Large intestine (tissue), 3 donors: ENCODE data around the gene BRMS1L. TPM values are rescaled to one million over a fixed set of nuclear protein-coding genes. Genes with fewer than 3 reads are reported as not detected.
"Not testable (repeated sequence)": the region's sequence is repeated elsewhere in the genome, so short reads cannot be mapped to it uniquely, and the experiment has no call there.

Experiments used
- DNase-seq, 2 donors: peaks; one replicate each; pipeline versions ENCODE4 v3.0.0 to v3.0.0-alpha.2; 2013
- H3K27ac ChIP-seq: one replicate; pipeline ENCODE4 v1.5.1; 2013; ENCODE audit warnings: low read length
- H3K27me3 ChIP-seq: 2 replicates; pipeline ENCODE4 v1.6.1; 2013; ENCODE audit warnings: low read length; ENCODE audit not compliant: control insufficient read depth, insufficient read depth
- H3K36me3 ChIP-seq: 2 replicates; pipeline ENCODE4 v1.6.1; 2013; ENCODE audit warnings: low read length; ENCODE audit not compliant: control insufficient read depth, insufficient read depth
- H3K4me1 ChIP-seq: one replicate; pipeline ENCODE4 v1.6.1; 2013; ENCODE audit warnings: low read length; ENCODE audit not compliant: control insufficient read depth, insufficient read depth
- H3K4me3 ChIP-seq: one replicate; pipeline ENCODE4 v1.5.1; 2013; ENCODE audit warnings: low read length
- H3K9me3 ChIP-seq: one replicate; pipeline ENCODE4 v1.6.1; 2013; ENCODE audit warnings: mild to moderate bottlenecking, low read depth, low read length, moderate library complexity; ENCODE audit not compliant: control insufficient read depth
- WGBS: methylation state at CpG from one replicate; pipeline ENCODE4 v1.1.5; 2013; ENCODE audit warnings: low lambda C conversion rate; ENCODE audit not compliant: insufficient coverage; 5-methylcytosine and 5-hydroxymethylcytosine counted together
- polyA plus RNA-seq: library from polyadenylated mRNA; unstranded; fragments of 120-200 nt; gene quantifications from one replicate; pipeline ENCODE4 v1.2.1, GENCODE V29; 2013

Gene BRMS1L
- polyA plus RNA-seq, 1 donor = 11.9 TPM

- peak; percentile 12 to 29 for DNase-seq
- Histone ChIP-seq H3K36me3 (no peaks in the 10 kb centered on the region), H3K4me3 (no peak overlapping the region), H3K9me3 (peaks cover 6% of the 10 kb centered on the region), H3K4me1 (no peaks in the 10 kb centered on the region), H3K27me3 (no peaks in the 10 kb centered on the region), H3K27ac (no peak overlapping the region)
- WGBS = 18% methylated on average over 2 of the region's 7 CpGs
Measured at GRCh38 chr14:35821564-35822411, 4.3 kb upstream of the BRMS1L start.

DNA sequence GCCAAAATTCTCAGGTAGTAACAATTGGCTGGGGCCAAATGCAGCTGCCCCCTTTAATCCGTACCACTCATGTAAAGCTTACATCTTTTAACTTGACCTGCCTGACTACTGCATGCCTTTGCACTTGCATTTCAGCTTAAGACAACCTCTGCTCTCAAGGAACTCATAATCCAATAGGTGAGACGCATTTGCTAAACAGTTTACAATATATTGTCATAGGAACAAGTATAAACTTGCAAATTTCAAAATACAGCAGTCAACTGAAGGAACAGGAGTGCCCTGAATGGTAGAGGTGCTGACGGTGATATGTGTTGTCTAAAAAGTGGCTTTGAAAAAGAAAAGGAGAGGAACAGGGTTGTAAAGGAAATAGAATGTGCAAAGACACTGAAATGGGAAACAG lies 3.6 kb upstream of the BRMS1L start:
- 80% methylated on average over 1 of the region's 3 CpGs for WGBS
- Histone ChIP-seq H3K4me1 (no peaks in the 10 kb centered on the region), H3K4me3 (no peak overlapping the region), H3K9me3 (peaks cover 6% of the 10 kb centered on the region), H3K36me3 (no peaks in the 10 kb centered on the region), H3K27me3 (no peaks in the 10 kb centered on the region), H3K27ac (no peak overlapping the region)
- no peak for DNase-seq

GRCh38 chr14:35824446-35825165 lies 1.5 kb upstream of the BRMS1L start:
- not testable (repeated sequence) for H3K4me1 ChIP-seq, H3K9me3 ChIP-seq, H3K27ac ChIP-seq, H3K27me3 ChIP-seq, H3K4me3 ChIP-seq, H3K36me3 ChIP-seq, DNase-seq
- whole genome bisulfite sequencing = no CpG with 5 or more reads among the region's 55 CpGs

DNA sequence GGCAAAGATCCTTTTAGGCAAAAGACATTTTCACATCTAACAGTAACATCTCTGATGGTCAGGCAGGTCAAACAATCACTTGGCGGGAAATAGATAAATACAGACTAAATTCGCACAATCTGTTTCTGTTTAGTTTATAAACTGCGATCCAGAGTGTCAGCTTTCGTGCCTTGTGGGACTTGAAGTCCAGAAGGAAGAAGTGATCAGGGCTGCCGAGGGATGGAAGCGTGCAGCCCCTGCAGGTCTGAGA lies 245 bp upstream of the BRMS1L start:
- H3K27ac ChIP-seq = peak overlapping the region; percentile 34
- no peak for DNase-seq
- H3K36me3 ChIP-seq = peaks cover under 1% of the 10 kb centered on the region
- WGBS = no CpG with 5 or more reads among the region's 6 CpGs
- H3K4me3 ChIP-seq = peak overlapping the region; percentile 100
- H3K4me1 ChIP-seq = peaks cover 2% of the 10 kb centered on the region
- H3K27me3 ChIP-seq = no peaks in the 10 kb centered on the region
- peaks cover 6% of the 10 kb centered on the region for H3K9me3 ChIP-seq

DNA sequence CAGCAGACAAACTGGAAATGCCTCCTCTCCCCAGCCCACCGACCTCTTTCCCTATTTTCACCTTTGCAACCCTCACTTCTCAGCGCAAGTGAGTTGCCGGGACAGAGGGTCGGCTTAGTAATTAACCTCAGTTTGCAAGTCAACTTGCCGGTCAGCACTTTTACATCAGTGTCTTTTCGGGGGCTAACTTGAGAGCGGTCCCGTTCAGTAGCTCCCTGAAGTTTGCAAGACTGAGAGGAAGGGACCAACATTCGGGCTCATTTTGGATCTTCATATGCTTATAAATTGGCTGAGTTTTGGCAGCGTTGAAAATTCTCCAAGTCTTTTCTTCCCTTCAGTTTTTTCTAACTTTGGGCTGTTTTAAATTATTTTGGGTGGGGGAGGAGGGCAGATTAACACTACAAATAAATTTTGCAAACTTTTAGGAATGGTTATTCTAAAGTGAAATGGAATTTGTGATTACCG lies 846 bp downstream of the BRMS1L start:
- WGBS = 5% methylated on average over 4 of the region's 11 CpGs
- Histone ChIP-seq H3K27ac (peak overlapping the region; percentile 100), H3K9me3 (peaks cover 6% of the 10 kb centered on the region), H3K27me3 (no peaks in the 10 kb centered on the region), H3K36me3 (peaks cover 6% of the 10 kb centered on the region), H3K4me3 (peak overlapping the region; percentile 100), H3K4me1 (peaks cover 2% of the 10 kb centered on the region)
- no peak for DNase-seq

DNA sequence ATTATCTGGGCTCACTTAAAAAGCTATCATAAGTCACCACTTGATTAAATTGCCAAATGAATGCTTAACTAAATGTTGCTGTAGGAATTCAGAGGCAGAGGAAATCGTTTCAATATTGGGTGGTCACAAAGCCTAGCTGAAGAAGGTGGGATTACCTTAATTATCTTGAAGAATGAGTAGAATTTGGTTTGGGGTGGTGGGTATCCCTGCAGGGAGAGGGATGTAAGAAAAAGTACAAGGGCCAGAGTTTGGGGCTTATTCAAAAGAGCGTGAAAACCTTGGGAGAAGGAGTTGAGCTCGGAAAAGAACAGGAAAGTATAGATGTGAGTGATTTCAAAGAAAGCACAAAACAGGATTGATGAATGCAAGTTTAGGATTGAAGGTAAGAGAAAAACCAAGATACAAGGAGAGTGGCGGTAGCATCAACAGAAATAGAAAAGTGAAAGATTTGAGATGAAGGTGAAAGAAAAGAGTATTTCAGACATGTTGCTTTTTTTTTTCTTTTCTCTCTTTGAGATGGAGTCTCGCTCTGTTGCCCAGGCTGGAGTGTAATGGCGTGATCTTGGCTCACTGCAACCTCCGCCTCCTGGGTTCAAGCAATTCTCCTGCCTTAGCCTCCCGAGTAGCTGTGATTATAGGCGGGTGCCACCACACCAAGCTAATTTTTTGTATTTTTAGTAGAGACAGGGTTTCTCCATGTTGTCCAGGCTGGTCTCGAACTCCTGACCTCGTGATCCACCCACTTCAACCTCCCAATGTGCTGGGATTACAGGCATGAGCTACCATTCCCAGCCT lies 1.7 kb downstream of the BRMS1L start:
- no peak overlapping the region for H3K27ac ChIP-seq
- peaks cover 6% of the 10 kb centered on the region for H3K36me3 ChIP-seq
- no peak overlapping the region for H3K4me3 ChIP-seq
- no peak for DNase-seq
- H3K4me1 ChIP-seq = peaks cover 2% of the 10 kb centered on the region
- peaks cover 6% of the 10 kb centered on the region for H3K9me3 ChIP-seq
- H3K27me3 ChIP-seq = no peaks in the 10 kb centered on the region
- WGBS = 94% methylated on average over 6 of the region's 11 CpGs

GRCh38 chr14:35829449-35829848 lies 3.3 kb downstream of the BRMS1L start:
- Histone ChIP-seq H3K36me3 (peaks cover 9% of the 10 kb centered on the region), H3K4me3 (no peak overlapping the region), H3K27me3 (no peaks in the 10 kb centered on the region), H3K27ac (no peak overlapping the region), H3K9me3 (peaks cover 6% of the 10 kb centered on the region), H3K4me1 (peaks cover 2% of the 10 kb centered on the region)
- WGBS = no CpG with 5 or more reads among the region's 1 CpG
- DNase-seq = no peak

DNA sequence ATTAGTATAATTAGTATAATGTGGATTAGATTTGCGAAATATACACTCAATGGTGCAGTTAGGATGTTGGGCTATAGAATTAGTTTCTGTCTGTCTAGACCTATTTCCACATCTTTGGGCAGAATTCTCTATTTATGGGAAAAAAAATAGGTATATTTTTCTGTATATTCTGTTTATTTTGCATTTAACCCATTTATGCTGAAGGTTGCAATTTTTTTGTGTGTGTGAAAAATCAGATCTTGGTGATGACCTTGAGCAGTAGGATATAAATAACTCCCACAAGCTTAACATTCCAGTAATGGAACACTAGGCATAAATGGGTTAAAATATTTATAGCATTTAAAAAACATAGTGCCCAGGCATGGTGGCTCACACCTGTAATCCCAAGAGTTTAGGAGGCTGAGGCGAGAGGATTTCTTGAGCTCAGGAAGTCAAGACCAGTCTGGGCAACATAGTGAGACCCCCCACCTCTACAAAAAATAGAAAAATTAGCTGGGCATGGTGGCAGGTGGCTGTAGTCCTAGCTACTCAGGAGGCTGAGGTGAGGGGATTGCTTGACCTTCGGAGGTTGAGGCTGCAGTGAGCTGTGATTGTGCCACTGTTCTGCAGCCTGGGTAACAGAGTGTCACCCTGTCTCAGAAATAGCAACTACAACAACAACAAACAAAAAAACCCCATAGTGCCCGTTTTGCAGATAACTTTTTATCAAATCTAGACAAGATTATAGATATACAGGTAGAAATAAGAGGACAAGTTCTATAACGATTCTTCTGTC lies 9.3 kb downstream of the BRMS1L start:
- Histone ChIP-seq H3K36me3 (peaks cover 21% of the 10 kb centered on the region), H3K27ac (no peak overlapping the region), H3K27me3 (no peaks in the 10 kb centered on the region), H3K9me3 (no peaks in the 10 kb centered on the region), H3K4me3 (no peak overlapping the region), H3K4me1 (no peaks in the 10 kb centered on the region)
- DNase-seq = no peak
- 80% methylated on average over 1 of the region's 5 CpGs for WGBS

- H3K36me3 ChIP-seq = peaks cover 30% of the 10 kb centered on the region
Measured at GRCh38 chr14:35841704-35842103, 15.6 kb downstream of the BRMS1L start.

GRCh38 chr14:35842245-35842644 lies 16.1 kb downstream of the BRMS1L start:
- WGBS = no CpG with 5 or more reads among the region's 2 CpGs
- H3K27me3 ChIP-seq = not testable (repeated sequence)
- H3K36me3 ChIP-seq = peaks cover 32% of the 10 kb centered on the region

More at GRCh38 chr14:35841704-35842103, 15.6 kb downstream of the BRMS1L start:
- H3K4me1 ChIP-seq, H3K9me3 ChIP-seq, DNase-seq, H3K27me3 ChIP-seq, H3K27ac ChIP-seq, H3K4me3 ChIP-seq: not testable (repeated sequence)
- WGBS = no CpG with 5 or more reads among the region's 2 CpGs

More at GRCh38 chr14:35842245-35842644, 16.1 kb downstream of the BRMS1L start:
- H3K4me1 ChIP-seq, H3K27ac ChIP-seq, H3K9me3 ChIP-seq, DNase-seq, H3K4me3 ChIP-seq: not testable (repeated sequence)
